Stomach (tissue), 4 donors: ENCODE measurements around the gene KIF14.

Source experiments
- POLR2A ChIP-seq, 4 donors: fragments of 450-650 bp; IDR thresholded peaks; one replicate each; pipeline ENCODE4 v1.6.1; 2016; ENCODE audit warnings: antibody characterized with exemption in 4 of 4, control low read depth in 2 of 4, mild to moderate bottlenecking in 1 of 4, moderate library complexity in 1 of 4
- POLR2AphosphoS5 ChIP-seq, 3 donors: sonication (generic); formaldehyde crosslinking; IDR thresholded peaks; one replicate each; pipeline ENCODE4 v1.6.1; 2016; ENCODE audit warnings: antibody characterized with exemption in 3 of 3
- TF ChIP-seq, protein P1 (sequence below), 7 experiments: fragments of 450-650 bp in 4 of 7; fragments of 200-600 bp in 3 of 7; sonication (generic) in 3 of 7; IDR thresholded peaks; one replicate each; pipeline ENCODE4 v1.5.1; 2016 to 2019; ENCODE audit warnings: antibody characterized with exemption in 7 of 7, control low read depth in 2 of 7, mild to moderate bottlenecking in 1 of 7

DNA sequence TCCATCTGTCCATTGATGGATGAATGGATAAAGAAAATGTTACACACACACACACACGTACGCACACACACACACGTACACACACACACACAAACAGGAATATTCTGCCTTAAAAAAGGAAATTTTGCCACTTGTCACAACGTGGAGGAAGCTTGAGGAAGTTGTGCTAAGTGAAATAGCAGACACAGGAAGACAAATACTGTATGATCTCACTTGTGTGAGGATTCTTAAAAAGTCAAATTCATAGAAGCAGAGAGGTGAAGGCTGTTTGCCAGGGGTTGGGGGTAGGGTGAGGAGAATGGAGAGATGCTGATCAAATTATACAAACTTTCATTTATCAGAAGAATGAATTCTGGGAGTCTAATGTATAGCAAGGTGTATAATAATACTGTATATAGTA, 73.2 kb downstream of the KIF14 start:
- TF ChIP-seq, protein P1, sequence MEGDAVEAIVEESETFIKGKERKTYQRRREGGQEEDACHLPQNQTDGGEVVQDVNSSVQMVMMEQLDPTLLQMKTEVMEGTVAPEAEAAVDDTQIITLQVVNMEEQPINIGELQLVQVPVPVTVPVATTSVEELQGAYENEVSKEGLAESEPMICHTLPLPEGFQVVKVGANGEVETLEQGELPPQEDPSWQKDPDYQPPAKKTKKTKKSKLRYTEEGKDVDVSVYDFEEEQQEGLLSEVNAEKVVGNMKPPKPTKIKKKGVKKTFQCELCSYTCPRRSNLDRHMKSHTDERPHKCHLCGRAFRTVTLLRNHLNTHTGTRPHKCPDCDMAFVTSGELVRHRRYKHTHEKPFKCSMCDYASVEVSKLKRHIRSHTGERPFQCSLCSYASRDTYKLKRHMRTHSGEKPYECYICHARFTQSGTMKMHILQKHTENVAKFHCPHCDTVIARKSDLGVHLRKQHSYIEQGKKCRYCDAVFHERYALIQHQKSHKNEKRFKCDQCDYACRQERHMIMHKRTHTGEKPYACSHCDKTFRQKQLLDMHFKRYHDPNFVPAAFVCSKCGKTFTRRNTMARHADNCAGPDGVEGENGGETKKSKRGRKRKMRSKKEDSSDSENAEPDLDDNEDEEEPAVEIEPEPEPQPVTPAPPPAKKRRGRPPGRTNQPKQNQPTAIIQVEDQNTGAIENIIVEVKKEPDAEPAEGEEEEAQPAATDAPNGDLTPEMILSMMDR (IDR thresholded peaks at IDR 0.05): no peak
- TF ChIP-seq POLR2A (IDR thresholded peaks at IDR 0.05) (no peak), POLR2AphosphoS5 (IDR thresholded peaks at IDR 0.05) (no peak)
